ENCODE measurements around the gene VWA8.
"Not testable (repeated sequence)": the region's sequence is repeated elsewhere in the genome, so short reads cannot be mapped to it uniquely, and the experiment has no call there.

The VWA8 gene

DNA sequence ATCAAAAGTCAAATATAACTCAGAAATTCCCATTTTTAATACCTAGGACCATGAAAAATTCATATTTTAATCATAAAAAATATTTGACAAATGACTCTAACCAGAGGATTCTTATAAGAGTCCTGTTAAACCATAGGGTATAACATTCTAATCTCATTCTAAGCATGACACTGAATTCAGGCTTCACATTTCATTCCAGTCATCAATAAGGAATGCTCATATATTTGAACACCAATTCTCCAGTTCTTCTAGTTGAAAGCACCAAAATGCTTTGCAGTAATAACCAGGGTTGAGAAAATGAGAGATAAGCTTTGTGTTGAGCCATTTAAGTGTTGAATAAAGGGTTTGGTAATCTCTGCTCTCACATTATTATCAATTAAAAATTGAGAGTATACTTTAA lies 147.5 kb downstream of the VWA8 start:
- Histone ChIP-seq H3K9me3 (ENCODE audit: control insufficient read depth, insufficient read depth, low read length) (no peaks in the 10 kb centered on the region), H3K36me3 (ENCODE audit: control insufficient read depth, insufficient read depth, low read length) (no peaks in the 10 kb centered on the region)

DNA sequence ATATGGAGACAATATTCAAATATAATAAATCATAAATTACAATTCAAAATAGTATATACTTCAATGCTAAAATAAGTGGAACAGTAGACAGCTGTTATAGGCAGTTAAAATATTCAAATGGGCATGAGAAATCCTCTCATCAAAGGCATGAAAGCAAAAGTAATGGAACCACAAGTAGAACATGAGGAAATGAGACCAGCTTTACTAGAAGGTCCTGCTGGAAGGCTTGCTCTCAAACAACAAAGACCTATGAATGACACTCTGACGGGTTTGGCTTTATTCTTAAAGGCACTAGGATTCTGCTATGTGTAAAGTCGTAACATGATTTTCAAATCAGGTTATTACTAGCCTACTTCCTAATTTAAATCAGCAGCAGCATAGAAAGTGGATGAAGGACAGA lies 148.1 kb downstream of the VWA8 start:
- no peak overlapping the region for H3K9ac ChIP-seq (ENCODE audit: low read depth, low read length)
- H3K27me3 ChIP-seq (ENCODE audit: control insufficient read depth, insufficient read depth, low read length): no peaks in the 10 kb centered on the region
- H3K4me3 ChIP-seq (ENCODE audit: low read depth, low read length): no peak overlapping the region
- no peaks in the 10 kb centered on the region for H3K36me3 ChIP-seq (ENCODE audit: control insufficient read depth, insufficient read depth, low read length)
- no peaks in the 10 kb centered on the region for H3K9me3 ChIP-seq (ENCODE audit: control insufficient read depth, insufficient read depth, low read length)
- no peaks in the 10 kb centered on the region for H3K4me1 ChIP-seq (ENCODE audit: control insufficient read depth, insufficient read depth, low read length)

More for the DNA sequence above, 147.5 kb downstream of the VWA8 start:
- Histone ChIP-seq H3K9ac (ENCODE audit: low read depth, low read length) (no peak overlapping the region), H3K4me1 (ENCODE audit: control insufficient read depth, insufficient read depth, low read length) (no peaks in the 10 kb centered on the region), H3K27me3 (ENCODE audit: control insufficient read depth, insufficient read depth, low read length) (no peaks in the 10 kb centered on the region), H3K4me3 (ENCODE audit: low read depth, low read length) (no peak overlapping the region)

DNA sequence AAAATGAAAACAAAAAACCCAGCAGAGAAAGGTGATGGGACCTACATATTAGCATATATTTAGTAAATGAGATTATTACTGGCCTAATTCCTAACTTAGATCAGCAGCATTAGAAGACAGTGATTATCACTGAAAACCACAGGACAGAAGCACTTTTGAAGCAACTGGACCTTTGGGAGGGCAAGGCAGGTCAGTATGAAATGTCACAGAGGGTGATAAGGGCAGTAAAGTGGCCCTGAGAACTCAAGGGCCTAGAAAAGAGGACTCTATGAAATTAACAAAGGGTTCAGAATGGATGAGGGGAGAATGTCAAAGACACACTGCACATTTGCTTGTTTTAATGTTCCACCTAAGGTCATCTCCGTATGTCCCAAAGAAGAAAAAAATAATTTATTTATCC lies 148.7 kb downstream of the VWA8 start:
- no peaks in the 10 kb centered on the region for H3K36me3 ChIP-seq (ENCODE audit: control insufficient read depth, insufficient read depth, low read length)
- no peaks in the 10 kb centered on the region for H3K27me3 ChIP-seq (ENCODE audit: control insufficient read depth, insufficient read depth, low read length)
- H3K4me1 ChIP-seq (ENCODE audit: control insufficient read depth, insufficient read depth, low read length): no peaks in the 10 kb centered on the region
- no peaks in the 10 kb centered on the region for H3K9me3 ChIP-seq (ENCODE audit: control insufficient read depth, insufficient read depth, low read length)
- no peak overlapping the region for H3K4me3 ChIP-seq (ENCODE audit: low read depth, low read length)
- H3K9ac ChIP-seq (ENCODE audit: low read depth, low read length): no peak overlapping the region

DNA sequence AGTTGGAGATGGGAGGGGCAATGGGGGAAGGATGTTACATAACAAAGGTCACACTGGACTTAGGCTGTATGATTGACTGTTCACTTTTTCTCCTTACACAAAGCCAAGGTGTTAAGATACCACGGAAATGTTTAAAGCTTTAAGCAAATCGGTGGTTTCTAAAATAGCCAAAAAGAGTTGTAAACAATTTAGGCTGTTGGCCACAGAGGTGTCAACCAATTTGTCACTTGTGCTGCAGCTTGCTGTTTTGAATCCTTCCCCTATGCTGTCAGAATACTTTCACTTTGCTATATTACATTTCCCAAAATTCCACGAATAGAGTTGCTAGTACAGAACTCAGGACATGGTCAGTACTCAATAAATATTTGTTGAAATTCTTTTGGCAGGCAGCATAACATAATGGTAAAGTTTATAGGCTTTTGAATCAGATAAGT lies 149.3 kb downstream of the VWA8 start:
- Histone ChIP-seq H3K9ac (ENCODE audit: low read depth, low read length) (no peak overlapping the region), H3K36me3 (ENCODE audit: control insufficient read depth, insufficient read depth, low read length) (no peaks in the 10 kb centered on the region), H3K4me3 (ENCODE audit: low read depth, low read length) (no peak overlapping the region), H3K4me1 (ENCODE audit: control insufficient read depth, insufficient read depth, low read length) (no peaks in the 10 kb centered on the region), H3K9me3 (ENCODE audit: control insufficient read depth, insufficient read depth, low read length) (no peaks in the 10 kb centered on the region), H3K27me3 (ENCODE audit: control insufficient read depth, insufficient read depth, low read length) (no peaks in the 10 kb centered on the region)

DNA sequence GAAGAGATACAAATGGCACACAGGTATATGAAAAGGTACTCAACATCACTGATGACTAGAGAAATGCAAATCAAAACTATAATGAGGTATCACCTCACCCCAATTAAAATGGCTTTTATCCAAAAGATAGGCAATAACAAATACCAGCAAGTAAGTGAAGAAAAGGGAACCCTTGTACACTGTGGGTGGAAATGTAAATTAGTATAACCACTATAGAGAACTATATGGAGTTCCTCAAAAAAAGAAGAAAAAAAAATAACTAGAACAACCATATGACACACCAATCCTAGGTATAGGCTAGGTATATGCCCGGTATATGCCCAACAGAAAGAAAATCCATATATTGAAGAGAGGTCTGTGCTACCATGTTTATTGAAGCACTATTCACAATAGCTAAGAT lies 150.9 kb downstream of the VWA8 start:
- Histone ChIP-seq H3K4me1 (ENCODE audit: control insufficient read depth, insufficient read depth, low read length) (no peaks in the 10 kb centered on the region), H3K36me3 (ENCODE audit: control insufficient read depth, insufficient read depth, low read length) (no peaks in the 10 kb centered on the region), H3K4me3 (ENCODE audit: low read depth, low read length) (no peak overlapping the region), H3K9ac (ENCODE audit: low read depth, low read length) (no peak overlapping the region), H3K9me3 (ENCODE audit: control insufficient read depth, insufficient read depth, low read length) (no peaks in the 10 kb centered on the region), H3K27me3 (ENCODE audit: control insufficient read depth, insufficient read depth, low read length) (no peaks in the 10 kb centered on the region)

DNA sequence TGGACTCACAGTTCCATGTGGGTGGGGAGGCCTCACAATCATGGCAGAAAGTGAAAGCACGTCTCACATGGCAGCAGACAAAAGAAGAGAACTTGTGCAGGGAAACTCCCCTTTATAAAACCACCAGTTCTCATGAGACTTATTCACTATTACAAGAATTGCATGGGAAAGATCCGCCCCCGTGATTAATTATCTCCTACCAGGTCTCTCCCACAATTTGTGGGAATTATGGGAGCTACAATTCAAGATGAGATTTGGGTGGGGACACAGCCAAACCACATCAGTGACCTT lies 157.5 kb downstream of the VWA8 start:
- H3K4me3 ChIP-seq (ENCODE audit: low read depth, low read length); H3K36me3 ChIP-seq (ENCODE audit: control insufficient read depth, insufficient read depth, low read length); H3K9me3 ChIP-seq (ENCODE audit: control insufficient read depth, insufficient read depth, low read length); H3K4me1 ChIP-seq (ENCODE audit: control insufficient read depth, insufficient read depth, low read length); H3K27me3 ChIP-seq (ENCODE audit: control insufficient read depth, insufficient read depth, low read length); H3K9ac ChIP-seq (ENCODE audit: low read depth, low read length): not testable (repeated sequence)

DNA sequence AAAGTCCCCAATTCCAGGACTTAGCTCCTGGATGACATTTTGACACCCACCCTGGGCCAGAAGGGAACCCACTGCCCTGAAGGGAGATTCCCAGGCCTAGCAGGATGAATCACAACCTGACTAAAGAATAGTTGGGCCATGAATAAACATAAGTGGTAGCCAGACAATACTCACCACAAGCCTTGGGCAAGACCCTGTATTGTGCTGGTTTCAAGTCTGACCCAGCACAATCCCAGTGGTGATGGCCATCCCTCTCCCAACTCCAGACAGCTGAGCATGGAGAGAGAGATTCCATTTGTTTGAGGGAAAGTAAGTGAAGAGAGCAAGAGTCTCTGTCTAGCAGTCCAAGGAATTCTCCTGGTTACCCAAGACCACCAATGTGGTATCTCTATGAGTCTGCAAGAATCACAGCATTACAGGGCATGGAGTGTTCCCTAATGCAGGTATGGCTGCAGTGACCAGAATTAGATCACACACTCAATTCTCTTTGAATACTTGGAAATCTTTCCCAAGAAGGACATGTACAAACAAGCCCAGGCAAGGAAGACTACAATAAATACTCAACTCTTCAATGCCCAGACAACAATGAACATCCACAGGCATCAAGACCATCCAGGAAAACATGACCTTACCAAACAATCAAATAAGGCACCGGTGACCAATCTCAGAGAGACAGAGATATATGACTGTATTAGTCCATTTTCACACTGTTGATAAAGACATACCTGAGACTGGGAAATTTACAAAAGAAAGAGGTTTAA lies 158.0 kb downstream of the VWA8 start:
- H3K9ac ChIP-seq (ENCODE audit: low read depth, low read length): no peak overlapping the region
- no peaks in the 10 kb centered on the region for H3K27me3 ChIP-seq (ENCODE audit: control insufficient read depth, insufficient read depth, low read length)
- H3K9me3 ChIP-seq (ENCODE audit: control insufficient read depth, insufficient read depth, low read length): no peaks in the 10 kb centered on the region
- H3K4me3 ChIP-seq (ENCODE audit: low read depth, low read length): no peak overlapping the region
- H3K36me3 ChIP-seq (ENCODE audit: control insufficient read depth, insufficient read depth, low read length): no peaks in the 10 kb centered on the region
- H3K4me1 ChIP-seq (ENCODE audit: control insufficient read depth, insufficient read depth, low read length): no peaks in the 10 kb centered on the region

DNA sequence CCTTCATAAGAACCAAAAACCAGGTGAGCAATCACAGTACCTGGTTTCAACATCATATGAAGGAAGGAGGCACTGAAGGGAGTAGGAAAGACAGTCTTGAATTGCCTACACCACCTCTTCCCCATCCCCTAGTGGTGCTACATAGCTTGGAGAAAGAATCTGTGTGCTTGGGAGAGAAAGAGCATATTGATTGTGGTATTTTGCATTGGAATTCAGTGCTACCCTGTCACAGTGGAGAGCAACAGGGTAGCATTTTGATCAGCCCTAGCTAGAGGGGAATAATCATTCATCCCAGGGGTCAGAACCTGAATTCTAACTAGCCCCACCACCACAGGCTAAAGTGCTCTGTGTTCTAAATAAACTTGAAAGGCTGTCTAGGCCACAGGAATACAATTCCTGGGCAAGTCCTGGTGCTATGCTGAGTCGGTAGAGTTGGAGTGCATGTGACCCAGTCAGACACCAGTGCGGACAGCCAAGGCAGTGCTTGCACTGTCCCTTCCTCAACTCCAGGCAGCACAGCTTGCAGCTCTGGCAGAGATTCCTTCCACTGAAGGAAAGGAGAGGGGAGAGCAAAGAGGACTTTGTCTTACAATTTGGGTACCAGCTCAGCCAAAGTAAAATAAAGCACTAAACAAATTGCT lies 158.7 kb downstream of the VWA8 start:
- Histone ChIP-seq H3K9me3 (ENCODE audit: control insufficient read depth, insufficient read depth, low read length) (no peaks in the 10 kb centered on the region), H3K36me3 (ENCODE audit: control insufficient read depth, insufficient read depth, low read length) (no peaks in the 10 kb centered on the region), H3K4me1 (ENCODE audit: control insufficient read depth, insufficient read depth, low read length) (no peaks in the 10 kb centered on the region), H3K27me3 (ENCODE audit: control insufficient read depth, insufficient read depth, low read length) (no peaks in the 10 kb centered on the region), H3K4me3 (ENCODE audit: low read depth, low read length) (no peak overlapping the region), H3K9ac (ENCODE audit: low read depth, low read length) (no peak overlapping the region)

DNA sequence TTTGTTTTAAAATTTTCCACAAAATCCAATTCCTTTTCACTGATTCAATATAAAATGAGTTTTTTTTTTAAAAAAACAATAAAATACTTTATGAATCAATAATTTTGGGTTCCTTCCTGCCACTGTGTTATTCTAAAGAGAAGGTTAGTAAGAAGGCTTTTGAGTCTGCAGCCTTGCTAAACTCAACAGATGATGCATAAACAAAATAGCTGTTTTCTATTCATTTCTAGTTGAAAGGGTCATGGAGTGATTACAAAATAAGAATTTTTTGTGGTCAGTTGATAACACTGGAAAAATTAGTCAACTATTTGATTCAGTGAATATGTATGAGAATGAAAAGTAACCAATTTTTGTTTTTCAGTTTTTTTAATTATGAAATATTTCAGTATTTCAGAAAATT lies 169.9 kb downstream of the VWA8 start:
- Histone ChIP-seq H3K4me3 (ENCODE audit: low read depth, low read length) (no peak overlapping the region), H3K9me3 (ENCODE audit: control insufficient read depth, insufficient read depth, low read length) (no peaks in the 10 kb centered on the region), H3K36me3 (ENCODE audit: control insufficient read depth, insufficient read depth, low read length) (no peaks in the 10 kb centered on the region), H3K27me3 (ENCODE audit: control insufficient read depth, insufficient read depth, low read length) (no peaks in the 10 kb centered on the region), H3K4me1 (ENCODE audit: control insufficient read depth, insufficient read depth, low read length) (no peaks in the 10 kb centered on the region), H3K9ac (ENCODE audit: low read depth, low read length) (no peak overlapping the region)

DNA sequence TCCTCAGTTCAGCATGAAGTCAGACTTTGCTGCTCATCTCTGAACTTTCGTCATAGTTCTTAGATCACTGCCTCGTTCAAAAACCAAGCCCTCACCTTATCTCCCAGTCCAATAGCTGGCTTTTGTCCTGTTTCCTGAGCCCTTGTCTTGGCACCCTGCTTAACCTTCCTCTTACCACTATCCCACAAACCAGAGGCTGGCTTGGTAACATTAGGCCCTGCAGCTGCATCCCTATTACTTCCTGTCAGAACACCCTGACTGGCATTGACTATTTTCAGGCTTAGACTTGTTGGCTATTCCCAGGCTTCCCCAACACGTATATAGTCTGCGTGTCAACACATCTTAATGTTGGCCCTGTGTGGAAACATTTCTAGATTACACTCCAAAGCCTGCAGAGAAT lies 172.4 kb downstream of the VWA8 start:
- Histone ChIP-seq H3K9me3 (ENCODE audit: control insufficient read depth, insufficient read depth, low read length) (no peaks in the 10 kb centered on the region), H3K27me3 (ENCODE audit: control insufficient read depth, insufficient read depth, low read length) (no peaks in the 10 kb centered on the region), H3K36me3 (ENCODE audit: control insufficient read depth, insufficient read depth, low read length) (no peaks in the 10 kb centered on the region), H3K4me1 (ENCODE audit: control insufficient read depth, insufficient read depth, low read length) (peaks cover 3% of the 10 kb centered on the region), H3K4me3 (ENCODE audit: low read depth, low read length) (no peak overlapping the region), H3K9ac (ENCODE audit: low read depth, low read length) (no peak overlapping the region)

DNA sequence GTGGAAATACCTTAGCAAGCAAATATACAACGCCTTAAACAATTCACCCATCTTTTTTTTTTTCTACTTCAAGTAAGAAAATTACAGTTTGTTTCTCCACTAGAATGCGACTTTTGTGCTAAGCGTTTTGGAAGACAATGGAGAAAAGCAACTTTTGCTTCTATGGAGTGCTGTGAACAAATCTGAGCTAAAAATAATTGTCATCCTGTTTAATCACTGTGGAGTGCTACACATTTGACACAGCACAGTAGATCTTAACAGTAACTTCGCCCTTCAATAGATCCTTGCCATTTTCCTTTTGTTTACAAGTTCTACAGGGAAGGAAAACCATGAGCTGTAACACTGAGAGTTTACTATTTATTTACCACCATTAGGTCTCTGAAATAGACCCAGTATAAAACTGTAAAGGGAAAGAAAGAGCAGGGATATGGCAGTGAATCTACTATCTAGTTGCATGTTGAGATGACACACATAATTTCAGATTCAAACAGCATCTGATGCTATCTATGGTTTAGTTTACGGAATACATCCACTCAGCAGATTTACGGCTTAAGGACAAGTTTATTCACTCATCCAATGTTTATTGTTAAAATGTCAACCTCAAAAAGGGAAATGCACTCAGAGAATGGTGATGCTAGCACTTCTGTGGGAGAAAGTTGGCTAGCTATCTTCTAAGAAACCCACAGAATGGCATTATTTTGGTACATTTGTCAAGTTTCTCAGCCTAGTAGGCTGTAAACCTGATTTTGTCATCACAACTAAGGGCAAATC lies 175.3 kb downstream of the VWA8 start:
- Histone ChIP-seq H3K4me3 (ENCODE audit: low read depth, low read length) (no peak overlapping the region), H3K9me3 (ENCODE audit: control insufficient read depth, insufficient read depth, low read length) (no peaks in the 10 kb centered on the region), H3K4me1 (ENCODE audit: control insufficient read depth, insufficient read depth, low read length) (peaks cover 3% of the 10 kb centered on the region), H3K27me3 (ENCODE audit: control insufficient read depth, insufficient read depth, low read length) (no peaks in the 10 kb centered on the region), H3K9ac (ENCODE audit: low read depth, low read length) (no peak overlapping the region), H3K36me3 (ENCODE audit: control insufficient read depth, insufficient read depth, low read length) (no peaks in the 10 kb centered on the region)

DNA sequence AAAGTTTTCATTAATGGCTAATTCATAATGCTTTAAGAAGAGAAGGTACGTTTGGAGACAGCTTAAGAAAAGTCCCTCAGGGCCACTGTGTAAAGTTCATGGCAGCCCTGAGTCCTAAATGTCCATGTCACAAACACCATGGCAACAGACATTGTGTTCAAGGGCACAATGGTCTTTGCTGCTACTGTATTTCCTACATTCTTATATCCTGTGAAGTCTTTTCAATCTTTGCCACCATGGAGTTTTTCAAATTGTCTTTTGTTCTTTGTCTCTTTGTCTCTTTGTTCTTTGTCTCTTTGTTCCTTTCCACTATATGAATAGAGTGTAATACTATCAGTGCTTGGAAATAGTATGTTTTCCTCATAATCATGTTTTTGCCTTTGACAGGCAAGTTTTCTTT lies 178.8 kb downstream of the VWA8 start:
- Histone ChIP-seq H3K4me1 (ENCODE audit: control insufficient read depth, insufficient read depth, low read length) (peaks cover 3% of the 10 kb centered on the region), H3K9me3 (ENCODE audit: control insufficient read depth, insufficient read depth, low read length) (no peaks in the 10 kb centered on the region), H3K9ac (ENCODE audit: low read depth, low read length) (no peak overlapping the region), H3K36me3 (ENCODE audit: control insufficient read depth, insufficient read depth, low read length) (no peaks in the 10 kb centered on the region), H3K4me3 (ENCODE audit: low read depth, low read length) (no peak overlapping the region), H3K27me3 (ENCODE audit: control insufficient read depth, insufficient read depth, low read length) (no peaks in the 10 kb centered on the region)

All from iPS-15b (cell line).